ENCODE data around the gene NOP9.

NOP9 gene

DNA sequence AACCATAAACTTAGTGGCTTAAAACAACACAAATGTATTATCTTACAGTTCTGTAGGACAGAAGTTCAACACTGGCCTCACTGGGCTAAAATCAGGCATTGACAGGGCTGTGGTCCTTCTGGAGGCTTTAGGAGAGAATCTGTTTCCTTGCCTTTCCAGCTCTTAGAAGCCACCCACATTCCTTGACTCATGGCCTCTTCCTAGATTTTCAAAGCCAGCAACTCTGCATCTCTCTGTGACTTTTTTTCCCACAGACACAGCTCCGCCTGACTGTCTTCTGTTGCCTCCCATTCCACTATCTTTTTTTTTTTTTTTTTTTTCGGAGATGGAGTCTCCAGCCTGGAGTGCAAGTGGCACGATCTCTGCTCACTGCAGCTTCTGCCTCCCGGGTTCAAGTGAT lies 56.6 kb downstream of the NOP9 start:
- DNase-seq, result no peak
